ENCODE data around the gene RNU6-1. TPM values are rescaled to one million over a fixed set of nuclear protein-coding genes. Genes with fewer than 3 reads are reported as not detected.

The RNU6-1 gene
- polyA plus RNA-seq, 1 experiment, result not detected

DNA sequence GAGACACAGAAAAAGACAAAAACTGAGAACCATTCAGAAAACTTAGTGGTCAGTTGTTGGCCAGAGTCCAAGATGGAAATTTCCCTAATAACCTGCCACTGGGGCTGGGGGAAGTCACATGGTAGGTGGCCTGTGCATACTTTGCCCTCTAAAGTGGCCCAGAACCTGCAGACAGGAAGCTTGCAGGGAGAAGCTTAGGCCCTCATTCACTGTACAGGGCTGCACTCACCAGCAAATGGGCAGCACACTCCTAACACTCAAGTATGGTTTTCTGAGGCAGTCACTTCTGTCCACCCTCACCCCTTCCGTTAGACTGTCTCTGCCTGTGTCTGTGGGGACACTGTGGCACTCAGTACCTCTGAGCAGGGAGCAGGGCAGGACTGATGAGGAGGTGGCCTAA, 14.5 kb upstream of the RNU6-1 start:
- ChIA-PET CTCF (interaction anchor here (1.8 kb wide), 1 partner anchor 9 kb away, joined by 11 read pairs; no protein-coding TSS in a partner anchor), POLR2A (no interaction called here)
- no peaks in the 10 kb centered on the region for H3K9me3 ChIP-seq (ENCODE audit: control insufficient read depth, insufficient read depth, low read length)
- H3K4me3 ChIP-seq (ENCODE audit: low read depth, low read length), result no peak overlapping the region
- no peak overlapping the region for H3K27ac ChIP-seq (ENCODE audit: low read depth, low read length)
- TF ChIP-seq, protein P1, sequence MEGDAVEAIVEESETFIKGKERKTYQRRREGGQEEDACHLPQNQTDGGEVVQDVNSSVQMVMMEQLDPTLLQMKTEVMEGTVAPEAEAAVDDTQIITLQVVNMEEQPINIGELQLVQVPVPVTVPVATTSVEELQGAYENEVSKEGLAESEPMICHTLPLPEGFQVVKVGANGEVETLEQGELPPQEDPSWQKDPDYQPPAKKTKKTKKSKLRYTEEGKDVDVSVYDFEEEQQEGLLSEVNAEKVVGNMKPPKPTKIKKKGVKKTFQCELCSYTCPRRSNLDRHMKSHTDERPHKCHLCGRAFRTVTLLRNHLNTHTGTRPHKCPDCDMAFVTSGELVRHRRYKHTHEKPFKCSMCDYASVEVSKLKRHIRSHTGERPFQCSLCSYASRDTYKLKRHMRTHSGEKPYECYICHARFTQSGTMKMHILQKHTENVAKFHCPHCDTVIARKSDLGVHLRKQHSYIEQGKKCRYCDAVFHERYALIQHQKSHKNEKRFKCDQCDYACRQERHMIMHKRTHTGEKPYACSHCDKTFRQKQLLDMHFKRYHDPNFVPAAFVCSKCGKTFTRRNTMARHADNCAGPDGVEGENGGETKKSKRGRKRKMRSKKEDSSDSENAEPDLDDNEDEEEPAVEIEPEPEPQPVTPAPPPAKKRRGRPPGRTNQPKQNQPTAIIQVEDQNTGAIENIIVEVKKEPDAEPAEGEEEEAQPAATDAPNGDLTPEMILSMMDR (IDR thresholded peaks at IDR 0.05; ENCODE audit: low read depth, low read length), result no peak
- DNase-seq (ENCODE audit: low read depth, low spot score), result no peak
- peaks cover 11% of the 10 kb centered on the region for H3K27me3 ChIP-seq (ENCODE audit: control insufficient read depth, insufficient read depth, low read length)

DNA sequence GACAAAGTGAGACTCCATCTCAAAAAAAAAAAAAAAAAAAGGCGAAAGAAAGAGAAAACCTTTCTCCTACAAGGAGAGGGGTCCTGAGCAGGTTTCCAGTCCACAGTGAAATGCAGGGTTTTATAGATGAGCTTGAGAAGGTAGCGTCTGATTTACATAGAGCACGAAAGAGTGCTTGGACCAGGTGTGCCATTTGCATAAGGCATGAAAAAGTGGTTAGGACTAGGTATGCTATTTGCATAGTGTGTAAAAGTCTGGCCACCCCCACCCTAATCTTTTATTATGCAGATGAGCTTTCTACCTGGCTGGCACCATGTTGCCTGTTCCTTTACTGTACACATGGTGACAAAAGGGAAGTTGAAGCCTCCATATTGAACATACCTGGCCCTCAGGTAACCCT, 13.6 kb upstream of the RNU6-1 start:
- TF ChIP-seq, protein P1 (IDR thresholded peaks at IDR 0.05; ENCODE audit: low read depth, low read length), result no peak
- Histone ChIP-seq H3K9me3 (ENCODE audit: control insufficient read depth, insufficient read depth, low read length) (no peaks in the 10 kb centered on the region), H3K27ac (ENCODE audit: low read depth, low read length) (no peak overlapping the region), H3K27me3 (ENCODE audit: control insufficient read depth, insufficient read depth, low read length) (peaks cover 11% of the 10 kb centered on the region), H3K4me3 (ENCODE audit: low read depth, low read length) (no peak overlapping the region)
- DNase-seq (ENCODE audit: low read depth, low spot score), result no peak
- CTCF ChIA-PET, result interaction anchor here (0.7 to 1.8 kb wide), 2 partner anchors 10 to 814 kb away, joined by 3 to 11 read pairs; no protein-coding TSS in a partner anchor
- POLR2A ChIA-PET, result no interaction called here

DNA sequence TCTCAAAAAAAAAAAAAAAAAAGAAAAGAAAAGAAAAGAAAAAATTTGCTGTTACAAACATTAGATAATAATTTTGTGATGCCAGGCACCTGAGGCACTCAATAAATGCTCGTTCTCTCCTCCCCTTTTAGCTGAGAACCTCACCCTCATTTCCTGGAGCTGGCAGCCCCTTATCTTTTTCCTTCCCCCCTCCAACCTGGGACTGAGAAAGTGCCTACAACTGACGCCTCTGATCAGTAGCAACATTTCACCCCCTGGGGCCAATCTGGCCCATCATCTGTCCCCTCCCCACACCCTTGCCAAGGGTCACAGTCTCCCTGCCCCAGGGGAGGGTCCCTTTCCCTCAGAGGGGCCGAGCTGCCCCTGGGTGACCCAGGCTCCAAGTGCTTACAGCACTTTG, 12.6 kb upstream of the RNU6-1 start:
- Histone ChIP-seq H3K27me3 (ENCODE audit: control insufficient read depth, insufficient read depth, low read length) (peaks cover 13% of the 10 kb centered on the region), H3K4me3 (ENCODE audit: low read depth, low read length) (no peak overlapping the region), H3K9me3 (ENCODE audit: control insufficient read depth, insufficient read depth, low read length) (no peaks in the 10 kb centered on the region), H3K27ac (ENCODE audit: low read depth, low read length) (no peak overlapping the region)
- ChIA-PET CTCF (interaction anchor here (0.7 kb wide), 3 partner anchors 210 to 711 kb away, joined by 3 to 4 read pairs (median 3); no protein-coding TSS in a partner anchor), POLR2A (no interaction called here)
- no peak for DNase-seq (ENCODE audit: low read depth, low spot score)
- TF ChIP-seq, protein P1 (IDR thresholded peaks at IDR 0.05; ENCODE audit: low read depth, low read length), result no peak

DNA sequence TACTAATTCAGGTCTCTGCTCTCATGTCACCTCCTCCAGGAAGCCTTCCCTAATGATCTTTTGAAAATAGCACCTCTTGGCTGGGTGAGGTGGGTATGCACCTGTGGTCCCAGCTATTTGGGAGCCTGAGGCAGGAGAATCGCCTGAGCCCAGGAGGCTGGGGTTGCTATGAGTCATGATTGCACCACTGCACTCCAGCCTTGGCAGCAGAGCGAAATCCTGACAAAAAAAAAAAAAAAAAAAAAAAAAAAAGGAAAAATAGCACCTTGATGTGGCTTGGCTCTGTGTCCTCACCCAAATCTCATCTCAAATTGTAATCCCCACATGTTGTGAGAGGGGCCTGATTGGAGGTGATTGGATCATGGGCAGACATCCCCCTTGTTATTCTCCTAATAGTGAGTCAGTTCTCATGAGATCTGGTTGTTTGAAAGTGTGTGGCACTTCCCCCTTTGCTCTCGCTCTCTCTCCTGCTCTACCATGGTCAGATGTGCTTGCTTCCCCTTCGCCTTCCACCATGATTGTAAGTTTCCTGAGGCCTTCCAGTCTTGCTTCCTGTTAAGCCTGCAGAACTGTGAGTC, 11.2 kb upstream of the RNU6-1 start:
- no peak for DNase-seq (ENCODE audit: low read depth, low spot score)
- CTCF ChIA-PET, result no interaction called here
- TF ChIP-seq, protein P1 (IDR thresholded peaks at IDR 0.05; ENCODE audit: low read depth, low read length), result no peak
- Histone ChIP-seq H3K9me3 (ENCODE audit: control insufficient read depth, insufficient read depth, low read length) (no peaks in the 10 kb centered on the region), H3K4me3 (ENCODE audit: low read depth, low read length) (no peak overlapping the region), H3K27me3 (ENCODE audit: control insufficient read depth, insufficient read depth, low read length) (peaks cover 13% of the 10 kb centered on the region), H3K27ac (ENCODE audit: low read depth, low read length) (no peak overlapping the region)
- POLR2A ChIA-PET, result no interaction called here

DNA sequence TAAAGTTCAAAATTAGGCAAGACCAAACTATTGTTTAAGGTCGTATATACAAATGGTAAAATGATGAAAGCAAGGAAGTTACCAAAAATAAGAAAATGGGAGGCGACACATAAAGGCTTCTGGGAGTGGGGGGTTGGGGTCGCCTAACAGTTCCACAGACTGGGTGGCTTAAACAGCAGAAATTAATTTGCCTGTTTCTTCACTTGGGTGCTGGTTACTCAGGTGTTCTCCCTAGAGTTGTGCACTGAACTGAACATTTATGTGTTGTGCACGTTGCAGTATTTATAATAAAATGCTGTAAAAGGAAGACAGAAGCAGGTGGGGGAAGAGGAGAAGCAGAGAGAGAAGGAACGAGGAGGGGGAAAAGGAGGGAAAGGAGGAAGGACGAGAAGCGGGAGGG, 10.5 kb upstream of the RNU6-1 start:
- Histone ChIP-seq H3K4me3 (ENCODE audit: low read depth, low read length) (no peak overlapping the region), H3K27me3 (ENCODE audit: control insufficient read depth, insufficient read depth, low read length) (peaks cover 13% of the 10 kb centered on the region), H3K9me3 (ENCODE audit: control insufficient read depth, insufficient read depth, low read length) (no peaks in the 10 kb centered on the region), H3K27ac (ENCODE audit: low read depth, low read length) (no peak overlapping the region)
- CTCF ChIA-PET, result no interaction called here
- POLR2A ChIA-PET, result no interaction called here
- TF ChIP-seq, protein P1 (IDR thresholded peaks at IDR 0.05; ENCODE audit: low read depth, low read length), result no peak
- no peak for DNase-seq (ENCODE audit: low read depth, low spot score)

All from AG04450 (cell line).